CD1c-positive myeloid dendritic cell (primary cell): ENCODE measurements around the gene SOCS6.
"Not testable (repeated sequence)": the region's sequence is repeated elsewhere in the genome, so short reads cannot be mapped to it uniquely, and the experiment has no call there.

Experiments used
- DNase-seq: peaks from one replicate; pipeline ENCODE4 v3.0.0-alpha.2; 2016; ENCODE audit errors: extremely low spot score

SOCS6 gene

DNA sequence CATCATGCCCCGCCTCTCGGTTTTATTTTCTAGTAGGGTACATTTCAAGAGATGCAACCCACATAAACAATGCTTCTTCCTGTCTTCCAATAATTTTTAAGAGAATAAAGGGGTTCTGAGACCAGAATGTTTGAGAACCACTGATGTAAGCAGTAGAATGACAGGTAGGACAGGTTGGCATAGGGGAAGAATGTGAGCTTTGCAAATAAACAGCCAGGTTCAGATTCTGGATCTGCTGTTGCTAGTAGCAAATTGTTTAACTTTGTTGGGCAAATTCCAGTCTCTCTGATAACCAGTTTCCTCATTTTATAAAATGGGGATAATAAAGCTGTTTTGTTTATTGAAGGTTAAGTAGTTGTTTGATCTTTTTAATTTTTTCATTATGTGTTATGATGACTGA is 32.8 kb downstream of the SOCS6 start:
- no peak for DNase-seq

DNA sequence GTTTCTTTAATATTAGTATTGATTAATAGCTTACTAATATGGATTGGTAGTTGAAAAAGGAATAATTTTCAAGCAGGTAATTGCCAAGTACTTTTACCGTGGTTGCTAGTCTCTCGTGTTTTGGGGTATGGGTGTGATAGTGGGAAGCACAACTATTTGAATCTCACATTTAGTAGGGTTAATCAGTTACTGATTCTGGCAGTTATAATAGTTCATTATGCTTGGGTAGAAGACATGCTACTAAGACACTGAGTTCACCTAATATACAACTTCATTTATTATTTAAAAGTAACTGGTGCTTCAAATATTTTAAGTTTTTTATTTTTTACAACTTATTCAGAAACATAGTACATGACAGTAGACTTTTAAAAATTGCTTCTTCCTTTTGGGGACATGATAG is 33.5 kb downstream of the SOCS6 start:
- DNase-seq: no peak

DNA sequence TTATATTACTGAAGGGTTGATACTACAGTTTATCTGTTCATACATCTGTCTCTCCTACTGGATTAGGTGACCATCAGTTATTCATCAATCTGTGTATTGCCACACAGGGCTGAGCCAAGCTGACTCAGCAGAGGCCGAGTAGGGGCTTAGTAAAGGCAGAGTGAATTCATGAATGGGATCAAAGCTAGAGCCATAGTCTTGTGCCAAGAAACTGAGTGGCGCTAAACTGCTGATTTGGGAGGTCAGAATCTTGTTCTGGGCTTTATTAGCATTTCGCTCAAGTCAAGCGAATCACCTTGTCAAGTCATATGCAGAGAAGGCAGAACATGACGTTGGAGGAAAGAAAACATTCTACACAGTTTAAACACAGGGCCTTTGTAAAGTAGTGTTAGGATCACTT is 34.1 kb downstream of the SOCS6 start:
- DNase-seq: no peak

DNA sequence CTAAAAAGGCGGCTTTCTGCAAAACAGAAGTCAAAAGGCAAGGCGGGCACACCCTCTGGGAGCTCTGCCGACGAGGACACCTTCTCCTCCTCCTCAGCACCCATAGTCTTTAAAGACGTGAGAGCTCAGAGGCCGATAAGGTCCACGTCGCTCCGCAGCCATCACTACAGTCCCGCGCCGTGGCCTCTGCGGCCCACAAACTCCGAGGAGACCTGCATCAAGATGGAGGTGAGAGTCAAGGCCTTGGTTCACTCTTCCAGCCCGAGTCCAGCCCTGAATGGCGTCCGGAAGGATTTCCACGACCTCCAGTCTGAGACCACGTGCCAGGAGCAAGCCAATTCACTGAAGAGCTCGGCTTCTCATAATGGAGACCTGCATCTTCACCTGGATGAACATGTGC is 36.1 kb downstream of the SOCS6 start:
- DNase-seq: no peak

DNA sequence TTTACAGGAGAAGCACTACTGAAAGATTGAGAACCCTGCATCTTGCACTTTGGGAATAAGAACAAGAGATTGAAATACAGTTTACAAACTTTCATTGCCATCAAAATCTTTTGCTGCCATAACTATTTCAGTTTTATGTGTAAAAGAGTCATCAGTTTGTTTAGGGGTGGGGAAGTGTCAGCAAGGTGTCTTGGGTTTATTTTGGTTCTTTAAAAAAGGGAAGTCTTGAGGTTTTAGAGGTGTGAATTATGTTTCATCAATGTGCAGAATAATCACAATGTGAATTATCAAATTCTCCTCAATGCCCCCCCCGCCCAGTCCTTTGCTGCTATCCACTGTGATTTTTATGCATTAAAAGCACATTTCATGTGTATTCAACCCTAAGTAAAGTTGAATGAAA is 37.4 kb downstream of the SOCS6 start:
- no peak for DNase-seq

DNA sequence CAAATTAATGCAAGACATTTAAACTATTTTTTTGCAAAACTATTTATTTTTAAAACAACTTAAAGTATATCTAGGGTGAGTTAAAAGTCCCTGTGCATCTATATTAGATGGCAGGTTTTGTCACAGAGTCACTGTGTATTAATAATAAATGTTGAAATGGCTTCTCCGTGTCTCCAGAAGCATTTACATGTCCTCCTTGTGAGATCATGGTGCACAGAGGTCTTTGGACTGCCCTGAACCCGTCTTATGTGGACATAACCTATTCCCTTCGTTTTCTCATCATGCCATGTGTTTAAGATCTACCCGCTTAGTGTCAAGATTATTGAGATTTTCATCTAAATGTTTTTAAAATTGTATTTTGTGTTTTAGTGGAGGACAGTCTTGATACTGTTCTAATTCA is 39.3 kb downstream of the SOCS6 start:
- no peak for DNase-seq

DNA sequence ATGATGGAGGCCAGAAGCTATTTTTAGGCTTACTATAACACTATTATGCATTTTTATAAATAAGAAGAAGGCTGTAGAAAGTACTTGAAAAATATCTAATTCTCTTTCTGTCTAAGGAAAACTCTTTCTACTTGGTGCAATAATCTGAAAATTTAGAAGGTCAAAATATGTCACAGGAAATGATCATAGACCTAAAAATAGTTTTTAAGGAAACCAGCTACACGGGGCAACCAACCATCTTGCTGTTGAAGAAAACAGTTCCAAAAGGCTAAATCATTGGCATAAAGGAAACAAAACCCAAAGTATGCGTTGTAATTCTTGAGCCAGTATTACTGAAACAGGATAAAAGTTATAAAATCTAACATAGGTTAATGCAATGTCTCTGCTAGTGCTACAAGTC is 40.2 kb downstream of the SOCS6 start:
- DNase-seq: peak; percentile 22

DNA sequence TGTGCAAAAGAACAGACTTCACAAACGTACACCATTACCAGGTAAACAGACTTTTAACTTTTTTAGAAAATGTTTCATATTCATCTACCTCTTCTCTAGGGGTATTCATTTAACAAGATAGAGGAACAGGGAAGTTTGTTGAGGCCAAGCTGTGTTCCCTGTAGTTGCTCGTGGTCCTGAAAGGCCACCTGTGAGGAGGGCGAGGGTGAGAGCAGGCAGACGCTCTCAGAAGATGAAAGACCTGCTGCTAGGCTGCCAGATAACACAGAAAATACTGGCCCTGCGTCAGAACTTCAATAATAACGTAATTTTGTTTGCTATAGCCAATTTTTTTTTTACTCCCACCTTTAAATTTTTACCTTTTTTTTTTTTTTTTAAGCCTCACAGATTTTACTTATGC is 42.0 kb downstream of the SOCS6 start:
- no peak for DNase-seq

DNA sequence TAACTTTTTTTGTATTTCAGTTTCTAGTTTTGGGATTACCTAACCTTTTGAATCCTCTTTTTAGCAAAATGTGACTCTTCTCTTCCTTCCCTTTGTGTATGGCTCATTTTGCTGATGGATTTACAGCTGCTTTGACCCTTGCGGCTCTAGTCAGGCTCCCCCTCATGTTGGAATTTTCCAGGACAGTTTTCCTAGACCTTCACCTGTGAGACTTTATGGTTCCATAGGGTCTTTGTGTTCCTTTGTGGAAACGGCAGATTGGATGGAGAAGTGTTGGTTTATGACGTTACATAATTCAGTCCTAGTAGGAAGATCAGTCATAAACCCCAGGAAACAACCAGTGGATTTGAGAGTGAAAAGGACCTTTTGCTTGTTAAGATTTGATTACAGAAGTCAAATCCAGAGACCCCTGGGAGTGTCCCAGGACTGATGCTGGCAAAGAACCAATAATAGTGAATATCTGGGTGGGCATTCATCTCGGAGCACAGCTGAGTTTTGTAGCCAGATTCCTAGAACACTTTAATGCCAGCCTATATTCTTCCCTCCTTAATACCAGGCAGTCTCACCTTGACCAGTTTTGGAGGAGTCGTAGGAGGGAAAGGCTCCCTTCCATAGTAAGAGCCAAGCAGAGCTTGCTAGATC is 42.7 kb downstream of the SOCS6 start:
- no peak for DNase-seq

DNA sequence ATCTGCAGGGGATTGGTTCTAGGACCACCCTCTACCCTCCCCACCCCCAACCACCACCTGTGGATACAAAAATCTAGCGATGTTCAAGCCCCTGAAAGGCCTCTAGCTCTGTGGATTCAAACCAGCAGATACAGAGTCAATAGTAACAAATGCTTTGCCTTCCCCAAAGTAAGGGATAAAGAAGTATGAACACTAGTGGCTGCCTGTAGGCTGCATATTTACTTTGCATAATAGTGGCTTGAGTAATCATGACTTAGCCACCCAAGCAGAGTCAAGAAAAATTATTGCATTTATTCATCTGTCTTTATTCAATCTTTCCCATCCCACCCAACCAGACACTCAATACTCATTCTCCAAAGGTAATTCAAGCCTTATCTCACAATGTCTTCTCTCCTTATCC is 43.8 kb downstream of the SOCS6 start:
- no peak for DNase-seq

DNA sequence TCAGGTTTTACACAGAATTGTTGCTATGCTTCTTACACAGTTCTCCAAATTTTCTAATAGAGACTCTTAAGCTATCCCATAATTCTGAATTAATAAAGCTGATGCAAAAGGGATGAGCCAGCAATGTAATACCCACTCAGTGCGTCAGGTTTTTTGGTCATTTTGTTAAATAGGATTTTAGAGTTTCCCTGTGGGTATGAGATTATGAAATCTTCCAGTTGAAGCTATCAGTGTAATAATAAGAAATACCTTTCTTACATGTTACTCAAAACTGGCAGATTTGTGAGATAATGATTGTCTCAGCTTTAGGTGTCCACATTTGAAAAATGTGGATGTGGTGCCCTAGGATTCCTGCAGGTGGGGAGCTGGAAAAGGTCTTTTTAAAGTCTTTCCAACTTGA is 44.5 kb downstream of the SOCS6 start:
- DNase-seq: no peak

DNA sequence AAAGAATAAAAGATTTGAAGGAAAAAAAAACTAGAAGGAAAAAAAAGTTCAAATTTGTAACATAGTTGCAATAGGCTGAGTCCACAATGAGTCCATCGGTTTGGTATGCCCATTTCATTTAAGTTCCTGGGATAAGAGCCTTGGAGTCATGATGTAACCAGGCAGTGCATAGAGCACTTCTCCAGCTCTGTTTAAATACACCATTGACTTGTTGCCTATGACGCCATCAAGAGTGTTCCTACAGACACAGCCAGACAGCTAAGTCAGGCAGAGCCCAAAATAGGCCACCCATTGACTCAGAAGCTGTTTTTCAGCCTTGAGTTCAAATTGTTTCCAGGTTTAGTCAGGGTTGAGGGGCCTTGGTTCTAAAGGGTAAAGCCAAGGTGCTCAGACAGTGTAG is 44.9 kb downstream of the SOCS6 start:
- DNase-seq: no peak

DNA sequence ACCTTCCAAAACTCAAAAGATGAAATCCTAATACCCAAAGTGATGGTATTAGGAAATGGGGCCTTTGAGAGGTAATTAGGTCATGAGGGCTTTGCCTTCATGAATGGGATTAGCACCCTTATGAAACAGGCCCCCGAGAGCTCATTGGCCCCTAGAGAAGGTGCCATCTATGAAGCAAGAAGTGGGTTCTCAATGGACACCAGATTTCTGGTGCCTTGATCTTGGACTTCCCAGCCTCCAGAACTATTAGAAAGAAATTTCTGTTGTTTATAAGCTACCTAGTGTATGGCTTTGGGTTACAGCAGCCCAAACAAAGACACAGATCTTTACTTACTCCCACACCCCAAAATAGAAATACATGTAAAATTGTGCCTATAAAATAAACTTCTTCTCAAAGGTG is 45.4 kb downstream of the SOCS6 start:
- DNase-seq: no peak

DNA sequence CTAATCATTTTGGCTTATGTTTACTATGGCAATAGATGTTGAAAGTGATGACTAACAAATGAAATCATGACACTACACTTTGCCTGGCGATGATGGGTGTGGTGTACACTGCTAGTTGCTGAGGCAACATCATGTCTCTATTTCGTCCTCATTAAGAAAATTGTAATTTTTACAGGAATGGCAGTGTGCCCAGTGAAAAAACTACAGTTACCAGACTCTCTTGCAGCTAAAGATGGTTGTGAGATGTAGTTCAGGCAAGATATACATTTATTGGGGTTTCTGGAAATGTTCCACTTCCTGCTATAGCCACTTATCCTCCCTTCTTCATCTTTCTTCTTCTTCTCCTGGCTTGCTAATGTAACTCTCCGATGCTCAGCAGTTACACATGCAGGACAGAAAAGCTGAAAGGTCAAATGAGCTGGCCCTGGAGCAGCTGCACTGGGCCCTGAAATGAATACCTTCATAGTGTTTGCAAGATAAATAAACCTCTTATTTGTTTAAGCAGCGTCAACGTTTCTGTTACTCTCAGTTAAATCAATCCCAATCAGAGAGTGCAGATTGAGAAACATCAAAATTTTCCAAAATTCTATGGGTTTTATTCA is 46.0 kb downstream of the SOCS6 start:
- no peak for DNase-seq

DNA sequence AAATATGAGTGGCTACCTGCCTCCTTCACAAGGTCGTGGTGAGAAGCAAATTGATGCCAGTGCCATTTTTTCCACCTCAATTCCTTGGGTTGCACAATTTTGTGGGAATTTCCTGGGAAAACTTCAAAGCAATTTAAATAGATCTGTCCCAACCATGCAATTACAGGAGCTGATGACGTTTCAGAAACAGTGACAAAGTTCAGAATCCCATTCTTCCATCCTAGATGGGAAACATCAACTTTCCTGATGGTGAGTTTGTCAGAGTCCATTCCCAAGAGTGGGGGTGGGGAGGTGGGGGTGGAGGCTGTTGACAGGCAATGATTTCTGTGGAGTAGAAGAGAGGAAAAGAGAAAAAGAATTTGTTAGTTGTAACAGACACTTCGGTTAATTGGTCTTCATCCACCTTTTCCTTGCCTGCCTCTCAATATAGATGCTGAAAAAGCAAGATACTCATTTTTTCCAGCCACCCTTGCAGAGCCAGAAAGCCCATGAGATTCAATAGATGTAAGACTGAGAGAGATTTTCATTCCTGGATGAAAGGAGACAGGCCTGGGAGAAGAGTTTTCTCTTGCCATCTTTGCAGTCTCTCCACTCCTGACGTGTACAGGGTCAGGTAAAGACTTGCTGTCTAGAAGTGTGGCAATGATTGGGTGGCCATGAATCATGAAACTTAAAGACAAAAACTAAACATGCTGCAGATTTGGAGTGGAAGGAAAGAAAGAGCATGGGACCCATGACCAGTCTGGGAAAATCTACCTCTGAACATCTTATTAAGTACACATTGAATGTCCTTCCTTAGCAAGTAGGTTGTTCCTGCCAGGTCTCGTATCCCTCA is 47.3 kb downstream of the SOCS6 start:
- DNase-seq: no peak

DNA sequence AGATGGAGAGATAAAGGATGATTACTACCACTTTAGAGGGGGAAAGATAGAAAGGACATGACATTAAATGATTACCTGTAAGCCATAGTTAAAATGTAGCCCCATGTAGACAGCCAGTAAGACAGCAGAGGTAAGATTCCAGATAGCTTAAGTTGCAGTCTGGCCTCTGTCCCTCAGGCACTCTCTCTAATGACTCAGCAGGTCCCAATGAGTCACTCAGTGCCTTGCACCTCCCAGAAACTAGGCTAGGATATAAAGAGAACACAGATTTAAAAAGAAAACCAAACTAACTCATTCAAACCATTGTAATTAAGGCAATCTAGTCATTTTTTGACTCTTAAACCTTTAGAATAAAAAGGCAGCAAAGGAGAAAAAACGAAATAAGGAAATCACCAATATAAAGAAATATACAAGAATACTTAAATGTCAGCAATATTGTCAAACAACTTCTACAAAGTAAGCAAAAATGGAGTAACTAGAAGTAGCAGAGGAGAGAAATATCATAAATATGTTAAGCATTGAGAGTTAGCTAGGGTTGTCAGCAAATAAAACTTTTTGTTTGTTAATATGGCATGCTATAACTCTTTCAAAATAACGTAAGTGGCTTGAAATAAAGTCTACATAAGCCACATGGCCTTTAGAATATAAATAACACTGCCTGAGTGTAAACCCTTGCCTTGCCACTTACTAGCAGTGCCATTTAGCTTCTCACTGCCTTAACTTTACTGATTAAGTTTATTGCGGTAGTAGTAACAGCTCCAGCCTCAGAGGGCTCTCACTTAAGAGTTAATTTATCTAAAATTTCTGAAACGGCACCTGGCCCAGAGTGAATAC is 48.5 kb downstream of the SOCS6 start:
- DNase-seq: peak; percentile 21

DNA sequence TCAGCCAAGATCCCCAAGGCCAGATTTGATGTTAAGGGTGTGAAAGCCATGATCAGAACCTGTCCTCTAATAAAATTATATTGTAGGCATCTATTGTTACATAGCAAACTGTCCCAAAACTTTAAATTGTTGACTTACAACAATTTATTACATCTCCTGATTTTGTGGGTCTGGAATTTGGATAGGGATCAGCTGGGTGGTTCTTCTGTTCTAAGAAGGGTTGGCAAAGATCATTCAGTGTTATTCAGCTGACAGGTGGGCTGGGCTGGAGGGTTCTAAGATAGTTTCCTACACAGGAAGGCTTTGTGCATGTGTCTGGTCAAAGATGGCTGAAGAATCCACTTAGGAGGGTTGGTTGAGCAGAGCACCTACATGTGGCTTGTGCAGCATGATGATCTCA is 50.0 kb downstream of the SOCS6 start:
- DNase-seq: no peak

DNA sequence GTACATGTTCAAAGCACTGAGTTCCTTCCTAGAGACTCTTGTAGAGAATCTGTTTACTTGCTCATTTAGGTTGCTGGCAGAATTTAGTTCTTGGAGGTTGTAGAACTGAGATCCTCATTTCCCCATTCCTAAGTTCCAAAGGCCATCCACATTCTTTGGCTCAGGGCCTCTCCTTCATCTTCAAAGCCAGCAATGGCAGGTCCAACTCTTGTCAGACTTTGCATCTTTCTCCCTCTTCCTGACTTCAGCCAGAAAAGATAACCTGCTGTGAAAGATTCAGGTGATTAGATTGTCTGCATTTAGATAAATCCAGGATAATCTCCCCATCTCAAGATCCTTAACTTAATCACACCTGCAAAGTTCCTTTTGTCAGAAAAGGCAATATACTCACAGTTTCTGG is 51.1 kb downstream of the SOCS6 start:
- DNase-seq: no peak

DNA sequence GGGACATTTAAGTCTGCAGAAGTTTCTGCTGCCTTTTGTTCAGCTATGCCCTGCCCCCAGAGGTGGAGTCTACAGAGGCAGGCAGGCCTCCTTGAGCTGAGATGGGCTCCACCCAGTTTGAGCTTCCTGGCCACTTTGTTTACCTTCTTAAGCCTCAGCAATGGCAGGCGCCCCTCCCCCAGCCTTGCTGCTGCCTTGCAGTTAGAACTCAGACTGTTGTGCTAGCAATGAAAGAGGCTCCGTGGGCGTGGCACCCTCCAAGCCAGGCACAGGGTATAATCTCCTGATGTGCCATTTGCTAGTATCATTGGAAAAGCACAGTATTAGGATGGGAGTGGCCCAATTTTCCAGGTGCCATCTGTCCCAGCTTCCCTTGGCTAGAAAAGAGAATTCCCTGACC is 59.6 kb downstream of the SOCS6 start:
- not testable (repeated sequence) for DNase-seq

DNA sequence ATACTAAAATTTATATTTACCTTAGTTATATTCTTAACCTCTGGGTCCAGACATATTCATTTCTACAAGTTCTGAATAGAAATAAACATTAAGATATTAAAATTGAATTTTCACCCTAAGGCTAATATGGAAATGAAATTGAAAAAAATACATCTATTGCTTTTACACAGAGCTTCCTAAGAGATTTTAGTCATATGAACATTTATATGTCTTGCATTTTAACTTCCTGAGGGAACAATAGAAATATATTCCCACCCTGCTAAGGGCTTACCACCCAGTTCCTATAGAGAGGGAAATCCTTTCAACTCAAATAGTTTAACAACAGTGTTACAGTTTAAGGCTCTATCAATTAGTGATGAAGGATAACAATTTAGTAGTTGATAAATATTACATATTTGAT is 60.5 kb downstream of the SOCS6 start:
- DNase-seq: no peak

DNA sequence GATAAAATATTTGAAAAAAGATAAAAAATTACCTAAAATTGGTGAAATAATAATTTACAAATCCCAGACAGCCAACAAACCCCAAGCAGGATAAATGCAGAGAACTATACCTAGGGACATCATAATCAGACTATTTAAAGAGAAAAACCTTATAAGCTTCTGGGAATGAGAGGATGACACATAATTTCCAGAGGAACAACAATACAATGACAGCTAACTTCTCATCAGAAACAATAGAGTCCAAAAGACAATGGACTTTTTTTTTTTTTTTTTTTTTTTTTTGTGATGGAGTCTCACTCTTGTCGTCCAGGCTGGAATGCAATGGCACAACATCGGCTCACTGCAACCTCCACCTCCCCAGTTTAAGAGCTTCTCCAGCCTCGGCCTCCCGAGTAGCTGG is 65.2 kb downstream of the SOCS6 start:
- DNase-seq: no peak

DNA sequence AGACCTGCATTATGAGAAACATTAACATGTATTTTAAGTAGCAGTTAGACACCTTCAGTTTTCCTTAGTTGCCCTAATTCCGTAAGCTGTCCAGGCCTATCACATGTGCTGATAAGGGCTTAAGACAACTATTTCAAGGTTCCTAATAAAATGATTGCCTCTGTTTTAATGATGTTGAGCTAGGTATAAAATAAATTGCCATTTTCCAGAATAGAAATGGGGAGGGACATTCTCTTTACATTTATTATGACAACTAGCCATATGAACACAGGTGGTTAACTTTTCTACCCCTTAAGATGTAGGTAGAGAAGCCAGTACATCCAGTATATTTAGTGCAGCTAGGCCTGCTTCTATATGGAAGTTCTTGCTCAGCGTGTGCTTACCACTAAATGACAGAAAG is 65.9 kb downstream of the SOCS6 start:
- no peak for DNase-seq
